DMS79 treated with DMSO at 0.1 percent for 48 hours (cell line): ENCODE data around the gene SPEN.
"Not testable (repeated sequence)": the region's sequence is repeated elsewhere in the genome, so short reads cannot be mapped to it uniquely, and the experiment has no call there.

Source experiments
- DNase-seq: peaks from one replicate; lab custom pipeline; 2025; lab: John Stamatoyannopoulos, UW

The SPEN gene

DNA sequence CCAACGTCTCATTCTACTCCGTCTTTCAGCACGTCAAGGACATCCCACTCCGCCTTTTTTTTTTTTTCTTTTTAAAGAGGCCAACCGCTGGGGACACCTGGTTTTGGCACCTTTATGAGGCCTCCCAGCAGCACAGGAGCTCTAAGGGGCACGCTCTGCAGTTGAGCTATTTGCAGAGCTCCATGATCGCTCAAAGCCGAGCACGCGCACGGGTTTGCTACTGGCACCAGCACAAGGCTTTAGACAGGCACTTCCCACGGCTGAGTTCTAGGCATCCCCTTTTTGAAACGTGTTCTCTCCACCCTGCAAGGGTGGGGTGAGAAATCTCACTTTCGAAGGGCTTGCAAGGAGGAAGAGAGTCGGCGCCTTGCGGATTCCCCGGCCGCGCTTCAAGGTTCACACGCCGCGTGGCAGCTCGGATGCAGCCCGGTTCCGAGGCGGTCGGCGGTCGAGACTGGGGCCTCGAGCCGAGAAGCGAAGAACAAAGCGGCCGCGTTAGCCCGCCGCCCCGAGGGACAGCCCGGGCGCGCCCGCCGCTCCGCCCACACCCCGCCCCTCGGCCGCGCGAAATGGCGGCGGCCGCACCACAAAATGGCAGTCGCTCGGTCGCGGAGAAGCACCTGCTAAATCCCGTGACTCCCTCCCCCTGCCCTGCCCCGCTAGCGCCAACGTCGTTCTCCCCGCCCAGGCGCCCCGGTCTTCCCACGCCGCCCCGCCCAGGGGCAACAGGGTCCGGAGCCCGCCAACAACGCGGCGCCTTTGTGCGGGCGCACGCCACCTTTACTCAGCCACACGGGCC lies 12.9 kb upstream of the SPEN start:
- DNase-seq, result peak; percentile 98

DNA sequence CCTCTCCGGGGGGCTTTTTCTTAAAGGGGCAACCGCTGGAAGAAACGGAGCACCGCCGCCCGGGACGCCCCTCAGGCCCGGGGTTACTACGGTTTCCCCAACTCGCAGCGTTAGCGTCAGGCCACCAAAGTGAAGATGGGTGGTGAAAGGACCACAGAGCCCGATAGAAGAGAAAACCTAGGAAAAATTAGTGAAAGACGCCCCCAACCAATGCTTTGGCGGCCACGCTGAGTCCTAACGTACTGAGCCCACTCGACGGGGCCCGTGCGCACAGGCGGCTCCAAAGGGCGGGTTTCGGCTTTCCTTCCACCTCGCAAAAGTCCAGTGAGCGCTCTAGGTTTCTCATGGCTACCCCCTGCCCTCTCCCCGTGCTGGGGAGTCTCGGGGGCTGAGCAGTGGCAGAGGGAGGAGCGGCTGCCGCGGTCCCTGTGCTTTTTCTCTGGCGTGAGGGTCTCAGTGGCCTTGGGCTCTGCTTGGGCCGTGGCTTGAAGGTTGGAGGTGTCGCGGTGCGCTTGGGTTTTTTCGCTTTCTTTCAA lies 12.2 kb upstream of the SPEN start:
- no peak for DNase-seq

DNA sequence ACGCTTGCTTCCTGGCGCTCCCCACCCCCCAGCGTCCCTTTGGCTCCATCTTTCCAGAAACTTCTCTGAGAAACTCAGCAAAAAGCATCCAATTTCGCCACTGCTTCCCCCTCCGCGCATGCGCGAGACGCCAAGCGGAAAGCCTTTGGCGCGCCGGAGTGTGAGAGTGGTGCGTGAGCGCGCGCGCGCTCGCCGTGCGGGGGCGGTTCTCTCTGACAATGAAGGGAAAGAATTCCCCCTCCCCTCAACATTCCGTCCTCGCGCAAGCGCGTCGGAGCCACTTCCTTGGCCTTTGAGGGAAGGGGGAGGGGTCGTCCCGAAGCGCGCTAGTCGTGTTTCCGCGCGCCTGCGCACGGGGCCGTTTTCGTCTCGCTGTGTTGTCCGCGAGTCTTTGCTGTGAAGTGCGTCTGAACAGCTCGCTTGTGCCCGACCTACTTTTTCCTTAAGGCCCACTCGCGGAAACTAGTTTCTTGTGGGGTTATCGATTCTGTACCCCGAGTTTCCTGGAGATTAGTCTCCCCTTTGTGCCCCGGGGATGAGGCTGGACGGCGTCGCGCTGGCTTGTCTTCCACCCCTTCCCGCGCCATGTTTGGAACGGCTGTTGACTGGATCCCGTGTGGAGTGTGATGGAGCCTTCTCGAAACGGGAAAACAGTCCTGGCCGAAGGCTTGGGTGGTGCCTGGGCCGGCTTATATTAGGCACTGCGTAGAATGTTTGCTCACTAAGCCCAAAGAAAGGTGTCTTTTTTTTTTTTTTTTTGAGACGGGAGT lies 11.6 kb upstream of the SPEN start:
- DNase-seq, result peak; percentile 98

DNA sequence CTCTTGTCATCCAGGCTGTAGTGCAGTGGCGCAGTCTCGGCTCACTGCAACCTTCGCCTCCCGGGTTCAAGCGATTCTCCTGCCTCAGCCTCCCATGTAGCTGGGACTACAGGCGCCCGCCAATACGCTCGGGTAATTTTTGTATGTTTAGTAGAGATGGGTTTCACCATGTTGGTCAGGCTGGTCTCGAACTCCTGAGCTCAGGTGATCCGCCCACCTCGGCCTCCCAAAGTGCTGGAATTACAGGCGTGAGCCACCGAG lies 11.1 kb upstream of the SPEN start:
- not testable (repeated sequence) for DNase-seq

DNA sequence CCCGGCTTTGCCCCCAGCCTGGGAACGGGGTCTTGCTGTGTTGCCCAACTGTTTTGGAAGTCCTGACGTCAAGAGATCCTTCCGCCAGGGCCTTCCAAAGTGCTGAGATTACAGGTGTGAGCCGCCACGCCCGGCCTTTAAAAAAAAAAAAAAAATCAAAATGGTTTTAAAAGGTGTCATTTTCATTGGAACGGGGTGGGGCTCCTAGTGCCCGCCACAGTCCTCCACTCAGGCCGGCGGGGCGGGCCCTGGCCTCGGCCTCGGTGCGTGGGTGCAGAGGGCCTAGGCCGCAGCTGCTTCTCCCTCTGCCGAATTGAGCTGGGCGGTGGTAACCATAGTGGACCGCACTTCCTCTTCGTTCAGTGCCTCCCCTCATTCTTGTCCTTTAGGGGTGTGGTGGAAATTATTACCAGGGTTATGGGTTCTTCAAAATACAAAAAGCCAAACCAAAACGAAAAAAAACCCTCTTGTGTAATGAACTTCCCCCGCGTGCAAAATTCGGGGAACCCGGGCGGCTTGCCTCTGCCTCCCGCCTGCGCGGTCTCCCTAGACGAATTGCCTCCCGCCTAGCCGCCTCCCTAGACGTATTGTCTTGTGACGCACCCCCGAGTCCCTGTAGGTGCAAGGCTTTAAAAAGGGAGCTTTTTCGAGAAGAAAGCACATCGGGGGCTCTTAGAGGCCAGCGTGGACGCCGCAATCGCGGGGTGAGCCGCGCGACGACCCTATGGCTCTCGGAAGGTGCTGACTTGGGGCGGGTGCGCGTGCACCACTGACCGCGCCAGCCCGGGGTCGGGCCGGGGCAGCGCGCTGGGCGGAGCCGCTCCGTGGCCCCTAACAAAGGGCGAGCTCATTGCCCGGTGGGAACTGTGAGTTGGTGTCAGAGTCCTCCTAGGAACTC lies 10.5 kb upstream of the SPEN start:
- DNase-seq, result no peak

DNA sequence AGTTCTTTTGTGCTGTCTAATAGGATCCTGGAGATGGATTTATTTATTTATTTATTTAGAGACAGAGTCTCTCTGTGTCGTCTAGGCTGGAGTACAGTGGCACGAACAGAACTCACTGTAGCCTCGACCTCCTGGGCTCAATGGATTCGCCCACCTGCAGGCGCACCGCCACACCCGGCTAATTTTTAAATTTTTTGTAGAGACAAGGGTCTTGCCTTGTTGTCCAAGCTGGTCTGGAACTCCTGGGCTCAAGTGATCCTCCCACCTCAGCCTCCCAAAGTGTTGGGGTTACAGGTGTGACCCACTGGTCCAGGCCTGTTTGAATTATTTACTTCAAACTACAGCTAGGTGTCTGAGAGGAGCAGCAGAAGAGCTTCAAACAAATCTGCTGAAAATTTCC lies 9.6 kb upstream of the SPEN start:
- no peak for DNase-seq

DNA sequence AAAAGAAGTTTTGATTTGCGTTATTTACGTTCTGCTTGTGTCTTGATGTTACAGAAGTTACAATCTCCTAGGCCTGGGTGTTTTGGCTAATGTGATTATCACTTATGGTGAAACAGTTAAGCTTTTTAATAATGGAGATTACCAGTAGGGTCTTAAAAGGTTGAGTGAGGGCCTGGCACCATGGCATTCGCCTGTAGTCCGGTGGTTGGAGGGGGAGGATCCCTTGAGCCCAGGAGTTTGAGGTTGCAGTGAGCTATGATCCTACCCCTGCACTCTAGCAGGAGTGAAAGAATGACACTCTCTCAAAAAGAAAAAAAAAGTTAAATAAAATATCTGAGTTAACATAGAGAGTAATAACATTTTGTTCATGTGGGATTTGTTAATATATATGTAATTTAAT lies 8.8 kb upstream of the SPEN start:
- no peak for DNase-seq

DNA sequence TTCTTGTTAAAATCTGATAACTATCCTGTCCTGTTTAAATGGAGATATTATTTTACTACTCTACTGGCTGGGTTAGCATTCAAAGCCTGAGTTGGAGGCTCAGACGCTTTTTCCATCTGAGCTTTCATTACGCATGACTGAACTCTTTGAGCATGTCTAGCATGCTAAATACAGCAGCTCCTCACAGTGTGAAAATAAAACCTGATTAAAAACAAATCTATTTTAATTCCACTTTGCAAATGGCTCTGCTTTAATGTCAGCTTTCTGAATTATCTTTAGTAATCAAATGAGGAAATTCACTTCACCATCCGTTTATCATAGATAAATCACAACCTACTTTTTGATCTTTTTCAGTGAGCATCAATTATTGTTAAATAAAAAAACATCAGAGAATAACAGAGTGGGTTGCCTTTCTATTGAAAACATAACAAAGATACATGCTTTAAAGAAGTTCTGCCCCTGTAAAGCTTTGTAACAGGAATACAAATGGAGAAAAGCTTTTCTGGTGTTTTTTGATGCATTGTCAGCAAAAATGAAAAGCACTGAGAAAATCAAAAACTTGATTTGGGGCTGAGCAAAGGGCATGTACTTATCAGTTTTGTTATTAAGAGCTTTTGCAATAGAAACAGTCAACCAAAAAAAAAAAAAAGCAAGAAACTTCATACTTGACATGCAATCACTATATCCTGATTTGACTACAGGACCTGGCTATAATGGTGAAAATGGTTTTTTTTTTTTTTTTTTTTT lies 3.5 kb upstream of the SPEN start:
- peak; percentile 65 for DNase-seq

DNA sequence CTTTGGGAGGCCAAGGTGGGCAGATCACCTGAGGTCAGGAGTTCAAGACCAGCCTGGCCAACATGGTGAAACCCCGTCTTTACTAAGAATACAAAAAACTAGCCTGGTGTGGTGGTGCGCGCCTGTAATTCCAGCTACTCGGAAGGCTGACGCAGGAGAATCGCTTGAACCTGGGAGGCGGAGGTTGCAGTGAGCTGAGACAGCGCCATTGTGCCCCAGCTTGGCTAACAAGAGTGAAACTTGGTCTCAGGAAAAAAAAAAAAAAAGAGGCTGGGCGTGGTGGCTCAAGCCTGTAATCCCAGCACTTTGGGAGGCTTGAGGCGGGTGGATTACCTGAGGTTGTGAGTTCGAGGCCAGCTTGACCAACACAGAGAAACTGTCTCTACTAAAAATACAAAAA lies 1.5 kb upstream of the SPEN start:
- not testable (repeated sequence) for DNase-seq

DNA sequence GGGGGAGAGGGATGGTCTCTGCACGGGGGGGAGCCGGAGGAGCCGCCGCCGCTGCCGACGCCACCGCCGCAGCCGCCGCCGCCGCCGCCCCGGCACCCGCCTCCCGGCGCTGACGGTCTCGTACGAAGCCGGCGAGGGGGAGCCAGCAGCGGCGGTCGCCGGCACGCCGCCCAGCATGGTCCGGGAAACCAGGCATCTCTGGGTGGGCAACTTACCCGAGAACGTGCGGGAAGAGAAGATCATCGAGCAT lies 311 bp downstream of the SPEN start:
- no peak for DNase-seq

DNA sequence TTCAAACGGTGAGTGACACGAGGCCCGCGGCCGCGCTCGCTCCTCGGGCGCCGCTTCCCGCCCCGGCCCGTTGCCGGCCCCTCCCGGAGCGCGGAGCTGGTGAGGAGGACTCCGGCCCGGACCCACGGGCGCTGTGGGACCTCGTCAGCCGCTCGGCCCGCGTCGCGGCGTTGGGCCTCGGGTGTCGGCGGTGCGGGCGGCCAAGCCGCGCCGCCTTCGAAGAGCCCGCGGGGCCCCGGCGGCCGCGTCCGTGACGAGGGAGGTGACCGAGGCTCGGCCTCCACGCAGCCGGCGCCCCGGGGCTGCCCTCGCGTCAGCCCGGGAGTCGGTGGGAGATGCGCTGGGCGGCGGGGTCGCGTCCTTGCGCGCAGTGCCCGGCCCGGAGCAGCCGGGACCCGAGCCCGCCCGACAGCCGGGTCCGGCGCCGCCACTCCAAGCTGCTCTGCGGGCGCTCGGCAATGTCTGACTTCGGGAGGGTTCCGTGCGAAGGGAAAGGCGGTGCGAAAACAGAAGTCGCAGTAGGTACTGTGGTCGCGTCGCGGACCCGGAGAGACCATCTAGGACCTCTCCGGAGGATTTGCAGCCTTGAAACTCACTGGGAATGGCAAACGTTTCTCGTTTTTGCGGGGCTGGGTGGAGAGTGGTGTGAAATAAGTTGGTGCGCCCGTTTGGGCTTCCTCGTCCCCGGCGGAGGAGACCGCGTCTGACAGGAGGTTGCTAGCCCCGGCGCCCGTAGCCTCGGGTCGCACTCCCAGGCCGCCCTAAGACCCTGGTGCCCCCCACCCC lies 829 bp downstream of the SPEN start:
- no peak for DNase-seq

DNA sequence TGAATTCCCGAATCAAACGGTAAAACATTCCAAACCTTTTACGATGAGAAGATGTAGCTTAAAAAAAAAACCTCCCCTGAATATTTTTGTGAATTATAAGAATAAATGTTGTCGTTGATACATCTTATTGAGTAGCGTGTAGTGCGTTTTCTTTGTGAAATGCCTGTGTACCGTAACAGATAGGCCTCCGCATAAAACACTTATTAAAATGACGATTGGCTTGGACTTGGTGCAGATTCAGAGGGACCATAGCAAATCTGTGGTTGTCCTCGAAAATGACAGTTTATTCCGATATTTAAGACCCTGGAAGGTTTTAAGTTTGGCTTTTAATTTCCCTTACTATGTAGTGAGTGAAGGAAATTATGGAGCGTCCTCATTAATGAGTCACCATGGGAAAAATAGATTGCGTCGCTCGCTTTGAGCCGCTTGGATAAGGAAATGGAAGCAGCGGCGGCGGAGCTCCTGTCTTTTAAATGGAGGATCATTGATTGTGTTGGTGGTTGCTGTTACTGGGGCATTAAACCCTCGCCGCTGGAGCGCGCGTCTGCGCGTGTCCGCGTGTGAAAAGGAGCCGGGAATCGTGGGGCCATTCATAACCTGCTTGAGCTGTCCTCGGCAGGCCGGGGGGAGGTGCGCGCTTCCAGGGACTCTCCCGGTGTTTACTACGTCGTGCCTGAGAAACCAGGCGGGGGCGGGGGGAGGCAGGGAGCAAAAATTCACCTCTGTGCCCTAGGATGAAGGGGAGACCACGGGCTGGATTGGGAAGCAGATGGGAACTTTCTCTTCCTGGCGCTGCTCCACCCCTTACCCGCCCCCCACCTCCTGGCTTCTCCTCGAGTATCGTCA lies 1.6 kb downstream of the SPEN start:
- peak; percentile 89 for DNase-seq

DNA sequence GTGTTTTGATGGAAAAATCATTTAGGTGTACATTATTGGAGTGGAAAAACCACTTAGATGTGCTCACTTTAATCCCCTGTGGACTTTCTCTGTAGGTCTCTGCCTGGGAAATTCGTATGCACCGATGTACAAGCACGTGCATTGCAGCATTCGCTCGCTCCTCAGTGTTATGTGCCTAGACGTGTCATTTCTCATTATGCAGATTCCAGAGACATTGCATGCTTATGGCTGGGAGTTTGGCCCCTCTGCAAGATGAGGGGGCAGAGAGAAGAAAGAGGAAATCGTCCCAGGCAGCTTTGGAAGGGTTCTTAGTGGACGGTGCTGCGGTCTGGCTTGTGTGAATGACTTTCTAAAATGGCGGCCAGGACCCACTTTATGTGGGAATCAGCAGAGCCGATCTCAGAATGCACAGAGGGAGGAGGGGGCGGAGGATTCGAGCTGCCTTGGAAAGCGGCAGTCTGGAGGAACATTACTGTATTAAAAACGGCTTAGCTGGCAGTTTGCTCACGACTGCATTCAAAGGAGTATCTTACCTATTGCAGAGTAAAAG lies 2.3 kb downstream of the SPEN start:
- DNase-seq, result peak; percentile 91

DNA sequence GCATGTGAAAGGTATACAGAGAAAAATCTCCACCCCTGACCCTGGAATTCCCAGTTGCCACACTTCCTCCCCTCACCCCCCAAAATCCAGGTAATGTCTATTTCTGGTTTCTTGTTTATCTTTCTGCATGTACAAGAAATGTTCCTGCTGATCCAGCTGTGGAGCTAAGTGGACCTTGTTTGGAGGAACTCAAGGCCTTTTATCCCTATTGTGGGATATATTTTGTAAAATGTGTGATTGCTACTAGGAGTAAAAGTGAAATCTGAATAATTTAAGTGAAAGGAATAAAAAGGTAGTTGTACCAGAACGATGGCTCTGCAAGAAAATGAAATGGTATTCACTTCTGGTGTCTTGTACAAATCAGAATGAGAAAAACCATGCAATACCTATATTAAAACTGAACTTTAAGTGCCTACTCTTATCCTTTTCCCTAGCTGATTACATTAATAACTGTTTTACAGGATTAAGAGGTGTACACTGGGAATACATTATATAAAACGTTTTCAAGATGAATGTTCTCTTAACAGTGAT lies 3.0 kb downstream of the SPEN start:
- peak; percentile 80 for DNase-seq

DNA sequence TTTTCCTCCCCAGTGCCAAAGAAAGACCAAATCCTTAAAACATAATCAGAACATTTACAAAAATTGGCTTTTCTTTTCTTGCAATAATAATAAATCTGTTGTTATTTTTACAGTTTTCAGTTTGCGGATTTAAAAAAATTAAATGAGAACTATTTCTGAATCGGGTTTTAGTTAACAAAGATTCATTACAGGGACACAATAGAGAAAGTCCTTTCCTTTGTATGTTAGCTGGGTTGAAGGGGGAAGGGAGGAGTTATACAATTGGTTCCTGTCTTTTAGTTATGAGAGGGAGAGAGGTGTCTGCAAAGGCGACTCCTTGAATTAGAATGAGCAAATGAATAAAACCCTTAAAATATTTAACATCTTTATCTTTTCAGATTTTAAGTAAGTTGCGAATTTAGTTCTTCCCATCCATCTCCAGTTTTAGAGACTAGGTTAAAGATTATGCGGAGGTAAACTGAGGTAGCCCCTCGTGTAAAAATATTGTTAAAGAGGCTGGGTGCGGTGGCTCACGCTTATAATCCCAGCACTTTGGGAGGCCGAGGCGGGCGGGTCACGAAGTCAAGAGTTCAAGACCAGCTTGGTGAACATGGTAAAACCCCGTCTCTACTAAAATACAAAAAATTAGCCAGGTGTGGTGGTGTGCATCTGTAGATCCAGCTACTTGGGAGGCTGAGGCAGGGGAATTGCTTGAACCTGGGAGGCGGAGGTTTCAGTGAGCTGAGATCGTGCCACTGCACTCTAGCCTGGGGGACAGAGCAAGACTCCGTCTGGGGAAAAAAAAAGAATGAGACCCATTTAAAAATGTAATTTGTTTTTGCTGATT lies 3.9 kb downstream of the SPEN start:
- peak; percentile 56 for DNase-seq

DNA sequence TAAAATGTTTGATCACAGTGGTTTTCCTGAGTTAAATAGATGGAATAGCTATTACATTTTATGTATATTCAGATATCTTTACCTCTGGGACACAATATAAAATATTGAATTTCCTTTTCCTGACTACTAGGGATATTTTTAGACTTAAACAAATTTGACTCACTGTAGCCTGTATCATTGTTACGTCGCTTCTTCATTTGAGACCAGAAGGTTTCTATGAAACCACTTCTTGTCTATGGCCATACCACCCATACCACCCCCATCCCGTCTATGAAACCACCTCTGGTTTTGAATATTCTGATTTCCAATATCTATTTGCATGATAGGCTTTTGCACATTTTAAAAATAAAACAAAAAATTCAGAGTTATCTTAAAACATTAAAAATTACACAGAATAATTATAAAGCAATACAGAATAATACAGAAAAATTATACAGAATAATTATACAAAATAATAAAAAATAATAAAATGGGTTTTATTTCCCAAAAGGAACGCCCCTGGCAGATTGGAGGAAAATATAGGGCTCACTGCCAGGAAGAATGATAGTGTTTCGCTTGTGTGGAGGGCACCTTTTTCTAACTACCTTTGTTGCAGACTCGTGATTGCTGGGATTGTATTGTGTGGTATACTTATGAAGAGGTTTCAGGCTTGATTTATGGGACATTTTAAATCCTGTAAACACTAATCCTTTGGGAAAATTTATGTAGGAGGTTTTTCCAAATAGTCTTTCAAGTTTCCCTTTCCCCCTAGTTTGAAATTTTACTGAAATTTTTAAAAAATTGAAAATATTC lies 4.7 kb downstream of the SPEN start:
- DNase-seq, result peak; percentile 6

DNA sequence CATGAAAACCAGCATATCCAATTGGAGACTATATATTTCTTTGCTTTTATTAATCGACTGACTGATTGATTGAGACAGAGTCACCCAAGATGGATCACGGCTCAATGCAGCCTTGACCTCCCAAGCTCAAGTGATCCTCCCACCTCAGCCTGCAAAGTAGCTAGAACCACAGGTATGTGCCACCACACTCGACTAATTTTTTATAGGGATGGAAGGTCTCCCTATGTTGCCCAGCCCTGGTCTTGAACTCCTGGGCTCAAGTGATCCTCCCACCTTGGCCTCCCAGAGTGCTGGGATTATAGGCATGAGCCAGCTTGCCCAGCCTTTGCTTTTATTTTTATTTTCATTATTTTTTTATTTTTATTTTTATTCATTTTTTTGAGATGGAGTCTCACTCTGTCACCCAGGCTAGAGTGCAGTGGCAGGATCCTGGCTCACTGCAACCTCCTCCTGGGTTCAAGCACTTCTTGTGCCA lies 5.4 kb downstream of the SPEN start:
- DNase-seq, result no peak

DNA sequence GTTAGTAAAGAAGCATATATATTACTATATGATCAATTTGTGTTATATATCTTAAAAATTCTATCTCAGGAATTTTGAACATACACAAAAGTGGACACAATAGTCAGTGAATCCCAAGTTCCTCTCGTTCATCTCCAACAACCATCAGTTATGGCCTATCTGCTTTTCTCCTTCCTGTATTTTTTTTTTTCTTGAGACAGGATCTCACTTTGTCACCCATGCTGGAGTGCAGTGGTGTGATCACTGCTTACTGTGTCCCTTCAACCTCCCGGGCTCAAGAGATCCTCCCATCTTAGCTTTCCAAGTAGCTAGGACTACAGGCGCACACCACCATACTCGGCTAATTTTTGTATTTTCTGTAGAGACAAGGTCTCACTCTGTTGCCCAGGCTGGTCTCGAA lies 9.4 kb downstream of the SPEN start:
- DNase-seq, result no peak
